Measurements from ENCODE around the gene OGDH.

OGDH gene

DNA sequence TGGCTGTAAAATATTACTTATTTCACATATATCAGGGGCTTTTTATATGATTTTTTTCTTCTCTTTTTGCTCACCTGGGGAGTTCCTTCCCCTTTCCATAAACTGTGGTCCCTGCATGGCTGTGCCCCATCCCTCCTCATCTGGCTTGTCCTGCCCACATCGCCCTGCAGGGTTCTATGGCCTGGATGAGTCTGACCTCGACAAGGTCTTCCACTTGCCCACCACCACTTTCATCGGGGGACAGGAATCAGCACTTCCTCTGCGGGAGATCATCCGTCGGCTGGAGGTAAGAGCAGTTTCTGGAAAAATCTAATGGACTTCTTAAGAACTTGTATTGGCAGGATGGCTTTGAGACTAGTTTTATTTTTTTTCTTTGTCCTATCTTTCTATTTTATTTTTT is 60.1 kb downstream of the OGDH start:
- TF ChIP-seq, protein P1, sequence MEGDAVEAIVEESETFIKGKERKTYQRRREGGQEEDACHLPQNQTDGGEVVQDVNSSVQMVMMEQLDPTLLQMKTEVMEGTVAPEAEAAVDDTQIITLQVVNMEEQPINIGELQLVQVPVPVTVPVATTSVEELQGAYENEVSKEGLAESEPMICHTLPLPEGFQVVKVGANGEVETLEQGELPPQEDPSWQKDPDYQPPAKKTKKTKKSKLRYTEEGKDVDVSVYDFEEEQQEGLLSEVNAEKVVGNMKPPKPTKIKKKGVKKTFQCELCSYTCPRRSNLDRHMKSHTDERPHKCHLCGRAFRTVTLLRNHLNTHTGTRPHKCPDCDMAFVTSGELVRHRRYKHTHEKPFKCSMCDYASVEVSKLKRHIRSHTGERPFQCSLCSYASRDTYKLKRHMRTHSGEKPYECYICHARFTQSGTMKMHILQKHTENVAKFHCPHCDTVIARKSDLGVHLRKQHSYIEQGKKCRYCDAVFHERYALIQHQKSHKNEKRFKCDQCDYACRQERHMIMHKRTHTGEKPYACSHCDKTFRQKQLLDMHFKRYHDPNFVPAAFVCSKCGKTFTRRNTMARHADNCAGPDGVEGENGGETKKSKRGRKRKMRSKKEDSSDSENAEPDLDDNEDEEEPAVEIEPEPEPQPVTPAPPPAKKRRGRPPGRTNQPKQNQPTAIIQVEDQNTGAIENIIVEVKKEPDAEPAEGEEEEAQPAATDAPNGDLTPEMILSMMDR (IDR thresholded peaks at IDR 0.05; ENCODE audit: control extremely low read depth, extremely low read depth, low read depth, missing control alignments) = no peak
- POLR2A ChIA-PET = no interaction called here
- CTCF ChIA-PET = no interaction called here
- DNase-seq (ENCODE audit: extremely low spot score) = no peak

DNA sequence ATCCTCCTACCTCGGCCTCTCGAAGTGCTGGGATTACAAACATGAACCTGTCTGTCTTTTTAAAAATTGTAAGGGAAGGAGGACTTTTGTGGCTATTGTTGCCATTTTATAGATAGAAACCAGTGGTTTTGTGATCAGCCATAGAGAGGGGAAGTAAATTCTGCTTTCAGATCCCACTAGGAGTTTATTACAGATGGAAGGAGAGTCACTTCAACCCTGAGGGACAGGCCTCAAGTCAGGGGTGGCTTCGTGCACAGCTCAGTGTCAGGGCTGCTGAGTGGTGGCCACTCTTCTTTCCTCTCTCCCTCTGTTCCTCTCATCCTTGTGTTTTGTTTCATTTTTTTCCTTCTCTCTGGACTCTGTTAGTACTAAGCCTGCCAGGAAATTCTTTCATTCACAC is 60.8 kb downstream of the OGDH start:
- no peak for DNase-seq (ENCODE audit: extremely low spot score)
- CTCF ChIA-PET = no interaction called here
- TF ChIP-seq, protein P1 (IDR thresholded peaks at IDR 0.05; ENCODE audit: control extremely low read depth, extremely low read depth, low read depth, missing control alignments) = no peak
- POLR2A ChIA-PET = no interaction called here

DNA sequence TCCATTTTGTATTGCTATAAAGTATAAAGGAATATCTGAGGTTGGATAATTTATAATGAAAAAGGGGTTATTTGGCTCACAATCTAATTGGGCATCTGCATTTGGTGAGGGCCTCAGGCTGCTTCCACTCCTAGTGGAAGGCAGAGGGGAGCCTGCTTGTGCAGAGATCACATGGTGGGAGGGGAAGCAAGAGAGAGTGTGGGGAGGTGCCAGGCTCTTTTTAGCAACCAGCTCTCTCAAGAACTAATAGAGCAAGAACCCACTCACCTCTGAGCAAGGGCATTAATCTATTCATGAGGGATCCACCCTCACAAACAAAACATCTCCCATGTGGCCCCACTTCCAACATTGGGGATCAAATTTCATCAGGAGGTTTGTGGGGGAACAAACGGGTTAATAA is 64.6 kb downstream of the OGDH start:
- DNase-seq (ENCODE audit: extremely low spot score) = no peak
- CTCF ChIA-PET = no interaction called here
- POLR2A ChIA-PET = no interaction called here
- TF ChIP-seq, protein P1 (IDR thresholded peaks at IDR 0.05; ENCODE audit: control extremely low read depth, extremely low read depth, low read depth, missing control alignments) = no peak

DNA sequence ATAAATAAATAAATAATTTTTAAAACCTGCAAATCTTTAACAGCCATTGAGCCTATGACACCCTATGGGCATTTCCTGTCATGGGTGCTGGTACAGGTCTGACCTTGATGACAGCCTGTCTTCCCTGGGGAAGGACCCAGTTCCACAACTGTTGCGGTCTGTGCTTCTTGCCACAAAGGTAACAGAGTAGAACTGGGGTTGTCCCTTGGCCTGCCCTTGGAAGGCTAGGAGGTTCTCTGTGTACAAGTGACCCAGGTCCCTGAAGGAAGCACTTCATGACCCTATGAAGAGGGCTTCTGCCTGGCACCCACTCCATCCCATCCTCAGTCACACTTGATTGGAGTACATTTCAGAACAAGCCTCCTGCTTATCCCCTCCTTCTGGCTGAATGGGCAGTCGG is 66.9 kb downstream of the OGDH start:
- ChIA-PET CTCF (no interaction called here), POLR2A (no interaction called here)
- TF ChIP-seq, protein P1 (IDR thresholded peaks at IDR 0.05; ENCODE audit: control extremely low read depth, extremely low read depth, low read depth, missing control alignments) = no peak
- DNase-seq (ENCODE audit: extremely low spot score) = no peak

DNA sequence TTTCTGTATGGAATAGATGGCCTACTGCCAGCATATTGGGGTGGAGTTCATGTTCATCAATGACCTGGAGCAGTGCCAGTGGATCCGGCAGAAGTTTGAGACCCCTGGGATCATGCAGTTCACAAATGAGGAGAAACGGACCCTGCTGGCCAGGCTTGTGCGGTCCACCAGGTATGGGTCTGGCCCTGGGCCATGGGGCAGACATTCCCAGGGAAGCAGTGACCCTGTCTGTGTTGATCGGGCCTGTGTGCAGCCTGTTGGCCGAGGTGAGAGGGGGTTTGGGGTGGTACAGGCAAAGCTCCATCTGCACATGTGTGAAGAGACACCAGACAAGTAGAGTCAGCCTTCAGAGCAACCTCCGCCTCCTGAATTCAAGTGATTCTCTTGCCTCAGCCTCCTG is 67.3 kb downstream of the OGDH start:
- no peak for DNase-seq (ENCODE audit: extremely low spot score)
- POLR2A ChIA-PET = no interaction called here
- TF ChIP-seq, protein P1 (IDR thresholded peaks at IDR 0.05; ENCODE audit: control extremely low read depth, extremely low read depth, low read depth, missing control alignments) = no peak
- CTCF ChIA-PET = no interaction called here

DNA sequence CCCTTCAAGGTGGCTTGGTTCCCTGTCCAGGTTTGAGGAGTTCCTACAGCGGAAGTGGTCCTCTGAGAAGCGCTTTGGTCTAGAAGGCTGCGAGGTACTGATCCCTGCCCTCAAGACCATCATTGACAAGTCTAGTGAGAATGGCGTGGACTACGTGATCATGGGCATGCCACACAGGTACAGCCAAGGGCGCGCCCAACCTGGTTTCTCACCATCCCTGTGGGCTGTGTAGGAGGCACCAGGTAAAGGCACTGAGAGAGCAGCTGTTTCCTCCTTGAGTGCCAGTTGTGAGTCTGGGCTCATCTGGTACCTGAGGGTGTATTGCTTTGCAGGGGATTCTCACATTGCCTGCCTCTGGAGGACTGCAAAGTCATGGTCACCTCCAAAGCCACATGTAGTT is 68.0 kb downstream of the OGDH start:
- POLR2A ChIA-PET = no interaction called here

More for the DNA sequence above, 68.0 kb downstream of the OGDH start:
- TF ChIP-seq, protein P1 (IDR thresholded peaks at IDR 0.05; ENCODE audit: control extremely low read depth, extremely low read depth, low read depth, missing control alignments) = no peak
- DNase-seq (ENCODE audit: extremely low spot score) = no peak
- CTCF ChIA-PET = no interaction called here
